Effector memory CD4-positive, alpha-beta T cell (primary cell): ENCODE data around the gene RPS3.

Experiments
- DNase-seq, 3 donors: peaks; one replicate each; pipeline ENCODE4 v3.0.0-alpha.2; 2020
- H3K27ac ChIP-seq: 2 replicates; pipeline ENCODE4 v1.7.0; 2013; ENCODE audit warnings: mild to moderate bottlenecking, low read length, moderate library complexity; ENCODE audit not compliant: insufficient read depth, poor library complexity, severe bottlenecking
- H3K27me3 ChIP-seq: replicated peaks from 2 replicates; pipeline ENCODE4 v1.7.0; 2013; ENCODE audit warnings: mild to moderate bottlenecking, low read length; ENCODE audit not compliant: insufficient read depth, control insufficient read depth, poor library complexity, severe bottlenecking
- H3K36me3 ChIP-seq: 2 replicates; pipeline ENCODE4 v1.7.0; 2013; ENCODE audit warnings: mild to moderate bottlenecking, low read length, moderate library complexity; ENCODE audit not compliant: control insufficient read depth, insufficient read depth
- H3K4me1 ChIP-seq: 2 replicates; pipeline ENCODE4 v1.7.0; 2013; ENCODE audit warnings: low read length, mild to moderate bottlenecking; ENCODE audit not compliant: control insufficient read depth, insufficient read depth, poor library complexity, severe bottlenecking
- H3K4me3 ChIP-seq: 2 replicates; pipeline ENCODE4 v1.7.0; 2013; ENCODE audit warnings: low read length, low read depth, mild to moderate bottlenecking; ENCODE audit not compliant: insufficient read depth, poor library complexity, severe bottlenecking
- H3K9me3 ChIP-seq: 2 replicates; pipeline ENCODE4 v1.7.0; 2013; ENCODE audit warnings: mild to moderate bottlenecking, low read length, moderate library complexity; ENCODE audit not compliant: control insufficient read depth

The RPS3 gene

GRCh38 chr11:75427181-75427580, 27.9 kb downstream of the RPS3 start:
- DNase-seq, result no peak
- Histone ChIP-seq H3K4me3 (no peak overlapping the region), H3K36me3 (no peaks in the 10 kb centered on the region), H3K4me1 (peaks cover 11% of the 10 kb centered on the region), H3K9me3 (no peaks in the 10 kb centered on the region), H3K27ac (no peak overlapping the region), H3K27me3 (peaks cover 5% of the 10 kb centered on the region)

DNA sequence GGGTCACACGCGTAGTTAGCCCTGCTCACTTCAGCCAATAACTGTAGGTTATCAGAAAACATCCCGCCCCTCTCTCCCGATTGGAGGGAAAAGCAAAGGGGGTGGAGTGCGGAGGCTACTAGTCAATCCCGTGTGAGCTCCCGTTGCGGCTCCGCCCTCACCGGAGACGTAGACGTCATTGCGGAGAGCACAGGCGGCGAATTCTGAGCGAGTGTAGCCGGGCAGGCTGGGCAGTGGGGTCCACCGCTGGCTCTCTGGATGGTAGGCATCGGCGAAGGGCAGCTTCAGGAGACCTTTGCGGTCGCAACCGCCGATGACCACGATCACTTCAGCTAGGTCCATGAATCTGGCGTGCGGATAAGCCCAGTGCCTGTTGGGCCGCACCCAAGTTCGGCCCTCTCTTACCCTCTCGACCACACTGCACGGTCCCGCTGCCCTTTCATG, 29.0 kb downstream of the RPS3 start:
- Histone ChIP-seq H3K4me3 (no peak overlapping the region), H3K27me3 (peaks cover 5% of the 10 kb centered on the region), H3K27ac (no peak overlapping the region), H3K4me1 (peaks cover 11% of the 10 kb centered on the region), H3K36me3 (no peaks in the 10 kb centered on the region), H3K9me3 (no peaks in the 10 kb centered on the region)
- peak; percentile 21 to 63 (median 36) for DNase-seq

DNA sequence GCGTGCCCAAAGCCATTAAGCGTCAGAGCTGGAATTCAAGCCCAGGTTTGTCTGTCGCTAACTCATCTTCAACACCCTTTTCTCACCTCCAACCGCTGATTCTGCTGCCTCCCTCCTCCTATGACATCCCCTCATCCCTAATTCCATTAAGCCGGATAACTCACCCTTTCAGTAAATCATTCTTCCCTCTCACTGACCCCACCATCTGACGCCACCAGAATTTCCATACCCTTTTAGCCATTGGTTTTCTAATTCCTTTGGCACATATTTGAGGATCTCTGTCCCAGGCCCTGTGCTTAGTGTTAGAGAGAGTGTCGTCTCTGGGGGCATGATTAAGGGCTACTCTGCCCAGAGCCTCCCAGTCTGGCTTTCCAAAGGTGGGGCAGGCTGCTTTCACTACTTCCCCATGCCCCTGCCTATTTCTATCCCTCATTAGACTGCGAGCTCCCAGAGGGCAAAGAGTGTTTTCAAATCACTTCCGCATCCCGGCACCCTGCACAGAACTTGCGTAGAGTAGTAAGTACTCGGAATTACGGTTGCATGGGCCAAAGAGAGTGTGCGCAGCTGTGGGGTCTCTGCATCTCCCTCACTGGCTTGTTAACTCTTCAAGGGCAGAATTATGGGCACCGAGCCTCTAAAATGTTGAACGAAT, 29.8 kb downstream of the RPS3 start:
- Histone ChIP-seq H3K27me3 (peaks cover 5% of the 10 kb centered on the region), H3K4me3 (no peak overlapping the region), H3K9me3 (no peaks in the 10 kb centered on the region), H3K36me3 (no peaks in the 10 kb centered on the region), H3K4me1 (peaks cover 11% of the 10 kb centered on the region), H3K27ac (no peak overlapping the region)
- DNase-seq, result no peak

- no peaks in the 10 kb centered on the region for H3K9me3 ChIP-seq
- no peak overlapping the region for H3K27ac ChIP-seq
- peaks cover 1% of the 10 kb centered on the region for H3K36me3 ChIP-seq
- H3K4me3 ChIP-seq, result no peak overlapping the region
- peaks cover 5% of the 10 kb centered on the region for H3K27me3 ChIP-seq
- H3K4me1 ChIP-seq, result peaks cover 11% of the 10 kb centered on the region
- DNase-seq, result no peak
Observed at GRCh38 chr11:75429641-75429901, 30.3 kb downstream of the RPS3 start.

GRCh38 chr11:75429902-75430713, 30.8 kb downstream of the RPS3 start:
- H3K36me3 ChIP-seq, result peaks cover 7% of the 10 kb centered on the region
- H3K27me3 ChIP-seq, result peaks cover 5% of the 10 kb centered on the region
- H3K9me3 ChIP-seq, result no peaks in the 10 kb centered on the region
- no peak overlapping the region for H3K27ac ChIP-seq
- peak overlapping the region; percentile 40 for H3K4me3 ChIP-seq
- DNase-seq, result peak; percentile 30 to 47 (median 44)
- peaks cover 11% of the 10 kb centered on the region for H3K4me1 ChIP-seq

DNA sequence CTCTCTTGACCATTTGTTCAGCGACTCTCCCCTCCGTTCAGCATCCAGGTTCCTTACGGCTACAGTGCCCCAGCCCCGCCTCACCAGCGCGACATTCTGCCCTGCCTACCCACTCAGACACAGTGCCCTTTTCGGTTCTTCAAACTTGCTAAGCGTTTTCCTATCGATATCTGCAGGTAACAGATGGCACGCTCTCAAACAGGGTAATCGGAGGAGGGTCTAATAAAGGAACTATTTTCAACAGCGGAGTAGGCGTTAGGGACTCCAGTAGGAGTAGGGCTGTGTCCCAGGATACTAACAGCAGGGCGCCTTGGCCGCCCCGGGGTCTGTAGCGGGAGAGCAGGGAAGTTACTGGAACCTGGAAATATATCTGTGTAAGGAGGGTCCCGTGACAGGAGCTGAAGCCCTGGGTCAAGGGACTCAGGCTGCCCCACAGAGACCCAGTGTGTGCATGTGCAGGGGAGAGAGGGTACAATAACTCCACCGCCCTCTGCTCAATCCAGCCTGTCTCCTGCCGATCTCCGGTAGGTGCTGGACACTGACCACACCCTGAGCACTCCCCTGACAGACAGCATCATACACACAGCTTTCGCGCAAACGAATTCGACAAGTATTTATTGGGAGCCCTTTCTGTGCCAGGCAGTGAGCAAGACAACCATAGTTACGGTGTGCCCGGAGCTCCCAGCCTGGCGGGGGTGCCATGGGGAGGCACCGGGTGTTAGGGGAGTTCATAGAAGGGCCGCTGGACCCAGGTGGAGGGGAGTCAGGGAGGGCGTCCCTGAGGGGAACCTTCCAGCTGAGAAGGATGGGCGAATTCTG, 31.6 kb downstream of the RPS3 start:
- Histone ChIP-seq H3K27me3 (peaks cover 5% of the 10 kb centered on the region), H3K4me3 (peak overlapping the region; percentile 40), H3K36me3 (peaks cover 12% of the 10 kb centered on the region), H3K9me3 (no peaks in the 10 kb centered on the region), H3K27ac (no peak overlapping the region), H3K4me1 (peaks cover 11% of the 10 kb centered on the region)
- no peak for DNase-seq

DNA sequence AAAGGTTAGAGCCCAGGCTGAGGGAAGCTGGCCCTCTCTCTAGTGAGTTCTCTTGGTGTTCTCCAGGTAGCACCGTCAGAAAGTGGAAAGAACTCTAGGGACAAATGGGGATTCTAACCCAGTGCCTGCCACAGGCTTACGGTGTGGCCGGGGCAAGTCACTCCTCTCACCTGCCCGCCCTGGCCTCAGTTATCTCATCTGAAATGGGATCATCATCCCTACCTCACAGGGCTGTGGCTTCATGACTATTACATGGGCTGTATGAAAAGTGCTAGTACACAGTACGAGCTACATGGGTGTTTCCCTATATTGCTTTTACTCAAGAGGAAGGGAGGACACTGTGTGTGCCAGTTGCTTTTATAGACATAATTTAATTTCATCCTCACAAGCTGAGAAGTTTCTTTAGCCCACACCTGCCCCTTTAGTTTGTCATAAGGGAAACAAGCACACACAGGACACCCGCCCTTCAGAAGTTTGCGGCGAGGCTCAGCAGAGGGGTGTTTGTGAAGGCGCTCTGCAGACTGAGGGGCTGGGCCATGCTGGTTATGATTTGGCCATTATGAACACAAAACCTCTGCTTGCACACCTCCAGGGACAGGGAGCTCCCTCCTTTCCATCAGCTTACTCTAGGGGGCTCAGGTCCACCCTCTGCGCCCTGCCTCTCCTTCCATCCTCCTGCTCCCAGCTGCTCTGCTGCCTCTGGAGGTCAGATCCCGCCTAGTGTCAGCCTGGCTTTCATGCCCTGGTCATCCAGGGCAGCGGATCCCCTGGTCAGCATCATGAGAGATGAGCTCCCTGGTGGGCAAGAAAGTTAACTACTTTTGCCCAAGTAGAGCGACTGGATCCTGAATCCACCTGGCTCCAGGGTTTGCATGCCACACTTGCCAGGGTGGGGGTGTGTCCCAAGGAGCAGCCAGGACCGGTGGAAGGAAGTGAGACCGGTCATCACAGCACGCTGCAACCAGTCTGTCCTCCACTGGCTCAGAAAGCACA, 32.5 kb downstream of the RPS3 start:
- no peak overlapping the region for H3K27ac ChIP-seq
- H3K4me1 ChIP-seq, result peaks cover 11% of the 10 kb centered on the region
- H3K9me3 ChIP-seq, result no peaks in the 10 kb centered on the region
- no peak overlapping the region for H3K4me3 ChIP-seq
- DNase-seq, result no peak
- H3K36me3 ChIP-seq, result peaks cover 16% of the 10 kb centered on the region
- H3K27me3 ChIP-seq, result peaks cover 5% of the 10 kb centered on the region

GRCh38 chr11:75432911-75433321, 33.6 kb downstream of the RPS3 start, which contains the start of gene KLHL35:
Gene KLHL35 (minus strand): TSS chr11:75433203. CDS start chr11:75430629, 2,574 bp downstream.
- peaks cover 5% of the 10 kb centered on the region for H3K27me3 ChIP-seq
- H3K36me3 ChIP-seq, result peaks cover 16% of the 10 kb centered on the region
- DNase-seq, result no peak
- no peaks in the 10 kb centered on the region for H3K9me3 ChIP-seq
- H3K4me3 ChIP-seq, result no peak within 1 kb of the TSS
- H3K27ac ChIP-seq, result no peak within 1 kb of the TSS
- peaks cover 11% of the 10 kb centered on the region for H3K4me1 ChIP-seq

DNA sequence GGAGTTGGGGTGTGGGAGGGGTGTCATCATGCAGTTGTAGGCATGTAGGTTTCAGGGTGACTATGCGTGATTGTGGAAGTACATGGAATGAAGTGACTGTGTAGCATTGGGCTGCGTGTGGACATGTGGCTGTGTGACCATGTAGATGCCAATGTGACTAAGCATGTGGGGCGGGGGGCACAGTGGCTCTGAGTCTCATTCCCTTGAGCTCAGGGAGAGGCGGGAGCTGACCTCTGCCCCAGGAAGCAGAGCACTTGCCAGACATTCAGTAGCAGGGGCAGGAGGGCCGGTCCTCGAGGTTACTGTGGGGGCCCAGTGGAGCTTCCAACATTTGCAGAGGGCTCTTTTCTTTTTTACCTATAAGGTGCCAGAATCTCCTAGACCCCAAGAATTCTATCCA, 34.1 kb downstream of the RPS3 start:
- Histone ChIP-seq H3K36me3 (peaks cover 18% of the 10 kb centered on the region), H3K9me3 (no peaks in the 10 kb centered on the region), H3K4me3 (no peak overlapping the region), H3K27me3 (peaks cover 5% of the 10 kb centered on the region), H3K27ac (no peak overlapping the region), H3K4me1 (peaks cover 11% of the 10 kb centered on the region)
- DNase-seq, result no peak
